Ovary (tissue), 9 donors: ENCODE measurements around the gene DDX28. TPM values are rescaled to one million over a fixed set of nuclear protein-coding genes. Genes with fewer than 3 reads are reported as not detected.

Experiments
- DNase-seq, 5 donors: peaks; one replicate each; pipeline ENCODE4 v3.0.0-alpha.2; 2019 to 2020
- H3K27ac ChIP-seq, 2 donors: fragments of 200-600 bp; one replicate each; pipeline versions ENCODE4 v1.5.1 to v1.8.0; 2019 to 2022
- H3K27me3 ChIP-seq: fragments of 200-600 bp; one replicate; pipeline ENCODE4 v1.8.0; 2022
- H3K36me3 ChIP-seq: fragments of 200-600 bp; sonication (generic); one replicate; pipeline ENCODE4 v1.5.1; 2019
- H3K4me1 ChIP-seq: one replicate; pipeline ENCODE4 v1.8.1; 2013; ENCODE audit warnings: mild to moderate bottlenecking, moderate library complexity; ENCODE audit not compliant: insufficient read depth
- H3K4me3 ChIP-seq: fragments of 200-600 bp; sonication (generic); one replicate; pipeline ENCODE4 v1.5.1; 2017
- H3K9me3 ChIP-seq, 2 donors: fragments of 200-600 bp in 1 of 2; sonication (generic) in 1 of 2; one replicate each; pipeline versions ENCODE4 v1.5.1 to v1.8.1; 2013 to 2019; ENCODE audit warnings: mild to moderate bottlenecking in 1 of 2, moderate library complexity in 1 of 2
- CTCF ChIP-seq, 3 donors: fragments of 450-650 bp in 2 of 3; fragments of 200-600 bp in 1 of 3; IDR thresholded peaks; one replicate each; pipeline versions ENCODE4 v1.5.1 to v1.8.0; 2016 to 2022; ENCODE audit warnings: antibody characterized with exemption in 3 of 3, mild to moderate bottlenecking in 1 of 3
- EP300 ChIP-seq: sonication (generic); formaldehyde crosslinking; IDR thresholded peaks from one replicate; pipeline ENCODE4 v1.6.1; 2017; ENCODE audit warnings: antibody characterized with exemption
- POLR2A ChIP-seq: fragments of 450-650 bp; IDR thresholded peaks from one replicate; pipeline ENCODE4 v1.6.1; 2017; ENCODE audit warnings: antibody characterized with exemption, mild to moderate bottlenecking, moderate library complexity
- WGBS, 3 donors: extraction: QIAGEN DNeasy Blood & Tissue Kit in 1 of 3; methylation state at CpG; one replicate each; pipeline versions ENCODE4 v1.1.5 to v1.1.7; 2013 to 2017; 5-methylcytosine and 5-hydroxymethylcytosine counted together
- intact Hi-C, 4 donors: fragments of 100-400 bp; cut with DNase I; formaldehyde crosslinking; loops; one replicate each; pipeline versions ENCODE4 v1.11.0 to v1.15.1; 2022 to 2023
- polyA plus RNA-seq, 2 donors: library from polyadenylated mRNA; stranded (reverse); fragments of 200-250 nt in 1 of 2; fragments of 350-450 nt in 1 of 2; fragmentation: Illumina TruSeq in 1 of 2; extraction: RNeasy Lipid Tissue Mini Kit (QIAGEN cat#74804) in 1 of 2; gene quantifications; one replicate each; pipeline ENCODE4 v1.2.3, GENCODE V29; 2013 to 2014
- total RNA-seq, 7 donors: library from RNA; depleted of rRNA in 2 of 7; stranded (reverse); fragments of >200 nt in 2 of 7; fragmentation: NEBNext Ultra II Directional in 3 of 7; extraction: Animal tissue kit (Norgen Biotek cat#: 25700) in 3 of 7; gene quantifications; one replicate each; pipeline versions ENCODE4 v1.1.0 to v1.2.4, GENCODE V29; 2016 to 2023
- donor health status: DM: no; HTN: no; CAD: no; lungs with moderate emphysema.
- donor health status: DM: no; HTN: no; CAD: no.
- donor health status: Bipolar disorder and iron deficiency.
- donor health status: DM: yes; HTN: yes; CAD: no.
- donor health status: DM: no; HTN: no; CAD: no.
- donor health status: DM: yes; HTN: yes; CAD: no.

DDX28 gene
- total and polyA plus RNA-seq, 9 donors, result 6.8 to 14.0 (median 9.3) TPM

GRCh38 chr16:68070806-68071517 lies 47.9 kb upstream of the DDX28 start:
- intact Hi-C loops, result loop anchor here in 1 of 4 donors (10.0 kb wide), 1 partner anchor 154 kb away; no protein-coding TSS in a partner anchor
- Histone ChIP-seq H3K4me1 (peaks cover 11% of the 10 kb centered on the region), H3K27me3 (no peaks in the 10 kb centered on the region), H3K9me3 (no peaks in the 10 kb centered on the region), H3K36me3 (no peaks in the 10 kb centered on the region), H3K27ac (no peak overlapping the region), H3K4me3 (no peak overlapping the region)
- no peak for DNase-seq
- TF ChIP-seq POLR2A, result no peak
- TF ChIP-seq EP300, result no peak
- TF ChIP-seq CTCF (IDR thresholded peaks at IDR 0.05), result no peak
- 90 to 93% (median 92%) methylated on average over 14 of the region's 14 CpGs for WGBS, 3 donors

- Histone ChIP-seq H3K27me3 (no peaks in the 10 kb centered on the region), H3K4me1 (peaks cover 13% of the 10 kb centered on the region), H3K9me3 (no peaks in the 10 kb centered on the region), H3K27ac (peak overlapping the region in 1 of 2 donors; percentile 6), H3K36me3 (no peaks in the 10 kb centered on the region), H3K4me3 (no peak overlapping the region)
- intact Hi-C loops, result loop anchor here in 1 of 4 donors (10.0 kb wide), 1 partner anchor 155 kb away; no protein-coding TSS in a partner anchor
- no peak for TF ChIP-seq EP300
- no peak for TF ChIP-seq CTCF (IDR thresholded peaks at IDR 0.05)
- no peak for TF ChIP-seq POLR2A
- 85 to 93% (median 87%) methylated on average over 2 of the region's 2 CpGs for WGBS, 3 donors
- no peak for DNase-seq
Measured at GRCh38 chr16:68070249-68070730, 47.3 kb upstream of the DDX28 start.

GRCh38 chr16:68069511-68070248 lies 46.6 kb upstream of the DDX28 start:
- H3K36me3 ChIP-seq, result no peaks in the 10 kb centered on the region
- TF ChIP-seq EP300 (no peak), CTCF (IDR thresholded peaks at IDR 0.05) (no peak), POLR2A (no peak)
- no peaks in the 10 kb centered on the region for H3K27me3 ChIP-seq
- peaks cover 13% of the 10 kb centered on the region for H3K4me1 ChIP-seq
- H3K4me3 ChIP-seq, result no peak overlapping the region
- H3K27ac ChIP-seq, result peak overlapping the region in 1 of 2 donors; percentile 6
- peak in 1 of 5 donors; percentile 43 for DNase-seq
- WGBS, 3 donors, result 67 to 72% (median 69%) methylated on average over 7 of the region's 7 CpGs
- H3K9me3 ChIP-seq, result no peaks in the 10 kb centered on the region
- intact Hi-C loops, result loop anchor here in 1 of 4 donors (10.0 kb wide), 2 partner anchors 75 to 155 kb away; partner anchors contain the start of gene DPEP2

- 95 to 97% (median 95%) methylated on average over 9 of the region's 9 CpGs for WGBS, 3 donors
- no peak for DNase-seq
- TF ChIP-seq CTCF (IDR thresholded peaks at IDR 0.05) (no peak), POLR2A (no peak), EP300 (no peak)
- H3K36me3 ChIP-seq, result no peaks in the 10 kb centered on the region
- peaks cover 13% of the 10 kb centered on the region for H3K4me1 ChIP-seq
- no peaks in the 10 kb centered on the region for H3K9me3 ChIP-seq
- H3K27me3 ChIP-seq, result no peaks in the 10 kb centered on the region
- no peak overlapping the region for H3K27ac ChIP-seq
- H3K4me3 ChIP-seq, result no peak overlapping the region
- intact Hi-C loops, result loop anchor here in 1 of 4 donors (10.0 kb wide), 1 partner anchor 74 kb away; the partner anchor contains the start of gene DPEP2
Measured at GRCh38 chr16:68068926-68069325, 45.9 kb upstream of the DDX28 start.
